Loucy (cell line): ENCODE data around the gene SYNRG.

Source experiments
- H2AFZ ChIP-seq: fragments of 200-600 bp; sonication (generic); 2 replicates; pipeline ENCODE4 v1.6.0; 2016; ENCODE audit warnings: antibody characterized with exemption, mild to moderate bottlenecking, low read length, moderate library complexity
- H3F3A ChIP-seq: fragments of 200-600 bp; 2 replicates; pipeline ENCODE4 v1.6.0; 2016; ENCODE audit warnings: antibody characterized with exemption, low read depth, mild to moderate bottlenecking
- H3K27me3 ChIP-seq: fragments of 200-600 bp; sonication (generic); 2 replicates; pipeline ENCODE4 v1.6.1; 2014; ENCODE audit warnings: low read length, mild to moderate bottlenecking; ENCODE audit not compliant: insufficient read depth, poor library complexity, severe bottlenecking
- H3K36me3 ChIP-seq: fragments of 200-600 bp; sonication (generic); 2 replicates; pipeline ENCODE4 v1.6.1; 2016; ENCODE audit warnings: low read length; ENCODE audit not compliant: insufficient read depth
- H3K4me1 ChIP-seq: fragments of 200-600 bp; sonication (generic); 2 replicates; pipeline ENCODE4 v1.5.1; 2014; ENCODE audit warnings: low read length, mild to moderate bottlenecking; ENCODE audit not compliant: insufficient read depth, poor library complexity, severe bottlenecking
- H3K4me2 ChIP-seq: fragments of 200-600 bp; sonication (generic); 2 replicates; pipeline ENCODE4 v1.6.0; 2014; ENCODE audit warnings: antibody characterized with exemption, low read length, low read depth, mild to moderate bottlenecking; ENCODE audit not compliant: poor library complexity, severe bottlenecking
- H3K4me3 ChIP-seq: fragments of 200-600 bp; sonication (generic); 2 replicates; pipeline ENCODE4 v1.5.1; 2014; ENCODE audit warnings: low read length, mild to moderate bottlenecking, mixed read lengths; ENCODE audit not compliant: poor library complexity, severe bottlenecking
- H3K79me2 ChIP-seq: fragments of 200-600 bp; sonication (generic); 2 replicates; pipeline ENCODE4 v1.6.1; 2014; ENCODE audit warnings: low read length; ENCODE audit not compliant: insufficient read depth
- H3K9ac ChIP-seq: fragments of 200-600 bp; sonication (generic); 2 replicates; pipeline ENCODE4 v1.6.0; 2014; ENCODE audit warnings: mild to moderate bottlenecking, low read depth, low read length, moderate library complexity; ENCODE audit not compliant: poor library complexity, severe bottlenecking
- H3K9me2 ChIP-seq: fragments of 200-600 bp; sonication (generic); replicated peaks from 2 replicates; pipeline ENCODE4 v1.6.1; 2016; ENCODE audit warnings: low read depth, low read length, mixed read lengths
- H3K9me3 ChIP-seq: fragments of 200-600 bp; sonication (generic); 2 replicates; pipeline ENCODE4 v1.6.1; 2014; ENCODE audit warnings: mild to moderate bottlenecking, antibody characterized with exemption, low read length, low read depth; ENCODE audit not compliant: insufficient read depth
- H4K20me1 ChIP-seq: fragments of 200-600 bp; sonication (generic); 2 replicates; pipeline ENCODE4 v1.6.0; 2014; ENCODE audit warnings: antibody characterized with exemption, low read length, mild to moderate bottlenecking; ENCODE audit not compliant: insufficient read depth, poor library complexity, severe bottlenecking
- EZH2phosphoT487 ChIP-seq: fragments of 200-600 bp; IDR thresholded peaks from 2 replicates; pipeline ENCODE4 v1.6.1; 2018; ENCODE audit warnings: antibody characterized with exemption, mild to moderate bottlenecking, moderate library complexity, borderline replicate concordance
- TF ChIP-seq, protein P1 (sequence below): fragments of 200-600 bp; sonication (generic); conservative IDR thresholded peaks from 2 replicates; pipeline ENCODE4 v1.5.1; 2014; ENCODE audit warnings: mild to moderate bottlenecking, antibody characterized with exemption, low read length

SYNRG gene

DNA sequence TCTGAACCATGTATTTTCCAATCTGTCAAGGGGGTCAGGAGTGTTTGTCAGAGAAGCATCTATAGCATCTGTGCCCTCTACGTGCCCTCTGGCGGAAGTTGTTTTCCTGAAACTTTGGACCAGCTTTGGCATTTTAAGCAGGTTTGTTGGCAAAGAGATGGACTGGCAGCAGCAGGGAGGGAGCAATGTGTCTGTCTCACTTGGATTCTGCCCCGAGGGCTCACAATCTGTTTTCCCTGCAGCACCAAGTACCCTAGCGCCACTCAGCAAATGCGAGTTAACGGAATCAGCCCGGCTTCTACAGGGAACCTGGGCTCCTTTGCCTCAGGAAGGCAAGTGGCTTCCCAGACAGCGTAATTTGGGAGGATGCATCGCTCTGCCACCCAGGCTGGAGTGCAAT, 102.1 kb downstream of the SYNRG start:
- H3K9me3 ChIP-seq = no peaks in the 10 kb centered on the region
- no peak overlapping the region for H3K9ac ChIP-seq
- H4K20me1 ChIP-seq = peaks cover 7% of the 10 kb centered on the region
- peaks cover 60% of the 10 kb centered on the region for H3K79me2 ChIP-seq
- peaks cover 6% of the 10 kb centered on the region; the same call in 1 of the 2 replicates for H3K36me3 ChIP-seq
- H3K4me1 ChIP-seq = no peaks in the 10 kb centered on the region
- H3K4me3 ChIP-seq = no peak overlapping the region
- H2AFZ ChIP-seq = no peak overlapping the region
- no peak overlapping the region for H3K4me2 ChIP-seq
- H3K27me3 ChIP-seq = no peaks in the 10 kb centered on the region
- TF ChIP-seq EZH2phosphoT487 = no peak
- TF ChIP-seq, protein P1, sequence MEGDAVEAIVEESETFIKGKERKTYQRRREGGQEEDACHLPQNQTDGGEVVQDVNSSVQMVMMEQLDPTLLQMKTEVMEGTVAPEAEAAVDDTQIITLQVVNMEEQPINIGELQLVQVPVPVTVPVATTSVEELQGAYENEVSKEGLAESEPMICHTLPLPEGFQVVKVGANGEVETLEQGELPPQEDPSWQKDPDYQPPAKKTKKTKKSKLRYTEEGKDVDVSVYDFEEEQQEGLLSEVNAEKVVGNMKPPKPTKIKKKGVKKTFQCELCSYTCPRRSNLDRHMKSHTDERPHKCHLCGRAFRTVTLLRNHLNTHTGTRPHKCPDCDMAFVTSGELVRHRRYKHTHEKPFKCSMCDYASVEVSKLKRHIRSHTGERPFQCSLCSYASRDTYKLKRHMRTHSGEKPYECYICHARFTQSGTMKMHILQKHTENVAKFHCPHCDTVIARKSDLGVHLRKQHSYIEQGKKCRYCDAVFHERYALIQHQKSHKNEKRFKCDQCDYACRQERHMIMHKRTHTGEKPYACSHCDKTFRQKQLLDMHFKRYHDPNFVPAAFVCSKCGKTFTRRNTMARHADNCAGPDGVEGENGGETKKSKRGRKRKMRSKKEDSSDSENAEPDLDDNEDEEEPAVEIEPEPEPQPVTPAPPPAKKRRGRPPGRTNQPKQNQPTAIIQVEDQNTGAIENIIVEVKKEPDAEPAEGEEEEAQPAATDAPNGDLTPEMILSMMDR = no peak
- no peaks in the 10 kb centered on the region for H3K9me2 ChIP-seq
- no peaks in the 10 kb centered on the region for H3F3A ChIP-seq

DNA sequence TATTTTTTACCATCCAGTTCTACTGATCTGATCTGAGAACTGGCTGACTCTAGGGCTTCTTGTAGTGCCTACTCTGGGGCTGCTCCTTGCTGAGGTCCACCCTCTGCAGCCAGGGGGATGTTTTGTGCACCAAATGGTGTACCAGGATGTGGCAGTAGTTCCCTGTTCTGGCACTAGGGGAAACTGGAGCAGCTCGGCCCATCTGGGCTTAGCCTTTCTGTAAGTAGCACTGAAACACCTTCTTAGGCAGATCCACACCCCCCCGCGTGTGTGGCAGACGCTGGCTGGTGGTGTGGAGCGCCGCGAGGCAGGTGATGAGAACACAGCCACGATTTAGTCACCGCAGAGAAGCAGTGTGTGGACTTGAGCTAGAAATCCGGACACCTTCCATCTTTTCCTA, 102.5 kb downstream of the SYNRG start:
- Histone ChIP-seq H3K4me2 (no peak overlapping the region), H2AFZ (no peak overlapping the region), H3K9ac (no peak overlapping the region), H3K4me1 (no peaks in the 10 kb centered on the region), H3K27me3 (no peaks in the 10 kb centered on the region), H3K9me3 (no peaks in the 10 kb centered on the region), H3K9me2 (no peaks in the 10 kb centered on the region), H3F3A (no peaks in the 10 kb centered on the region), H3K36me3 (peaks cover 4% of the 10 kb centered on the region; the same call in 1 of the 2 replicates), H3K79me2 (peaks cover 65% of the 10 kb centered on the region), H4K20me1 (peaks cover 7% of the 10 kb centered on the region), H3K4me3 (no peak overlapping the region)
- TF ChIP-seq EZH2phosphoT487 = no peak
- TF ChIP-seq, protein P1 = peak; percentile 61

DNA sequence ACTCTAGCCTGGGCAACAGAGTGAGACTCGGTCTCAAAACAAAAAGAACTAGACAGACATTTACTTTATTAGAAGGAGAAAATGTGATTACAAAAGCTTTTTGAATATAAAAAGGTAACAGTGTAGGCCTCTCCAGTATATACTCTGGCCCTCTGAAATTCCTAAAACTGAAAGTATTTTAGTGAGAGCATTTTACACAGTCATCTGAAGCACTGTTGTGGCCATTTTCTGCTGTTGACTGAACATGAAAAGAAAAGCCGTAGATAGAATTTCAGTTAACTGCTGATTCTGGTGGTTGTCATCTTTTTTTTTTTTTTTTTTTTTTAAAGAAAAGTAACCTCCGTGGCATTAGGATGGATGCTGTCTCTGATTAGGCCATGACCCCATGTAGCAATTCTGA, 103.9 kb downstream of the SYNRG start:
- Histone ChIP-seq H3F3A (no peaks in the 10 kb centered on the region), H3K36me3 (no peaks in the 10 kb centered on the region; the same call in 1 of the 2 replicates), H3K27me3 (no peaks in the 10 kb centered on the region), H3K4me1 (no peaks in the 10 kb centered on the region), H3K9ac (no peak overlapping the region), H3K9me3 (no peaks in the 10 kb centered on the region), H3K4me3 (no peak overlapping the region), H2AFZ (no peak overlapping the region), H4K20me1 (peaks cover 4% of the 10 kb centered on the region), H3K79me2 (peaks cover 75% of the 10 kb centered on the region), H3K4me2 (no peak overlapping the region), H3K9me2 (no peaks in the 10 kb centered on the region)
- TF ChIP-seq, protein P1 = no peak
- no peak for TF ChIP-seq EZH2phosphoT487
